SK-N-MC (cell line): ENCODE results near the gene GNAI3.

Experiments
- DNase-seq: peaks from one replicate; pipeline ENCODE4 v3.0.0-alpha.2; 2011; ENCODE audit warnings: low read depth, low spot score
- H3K27ac ChIP-seq: fragments of 200-600 bp; sonication (generic); 2 replicates; pipeline ENCODE4 v1.5.1; 2016; ENCODE audit warnings: mixed run types
- H3K36me3 ChIP-seq: fragments of 200-600 bp; sonication (generic); 2 replicates; pipeline ENCODE4 v1.6.1; 2017; ENCODE audit warnings: antibody characterized with exemption, low read length, mixed read lengths; ENCODE audit not compliant: insufficient read depth
- H3K4me3 ChIP-seq: fragments of 200-600 bp; sonication (generic); 2 replicates; pipeline ENCODE4 v1.5.1; 2016
- H3K9ac ChIP-seq: fragments of 200-600 bp; sonication (generic); 2 replicates; pipeline ENCODE4 v1.8.0; 2017; ENCODE audit warnings: mixed run types, mixed read lengths; ENCODE audit not compliant: insufficient read length
- H3K9me3 ChIP-seq: fragments of 200-600 bp; sonication (generic); 2 replicates; pipeline ENCODE4 v1.6.1; 2017; ENCODE audit warnings: low read depth, mild to moderate bottlenecking, antibody characterized with exemption, low read length, moderate library complexity, mixed read lengths
- EZH2 ChIP-seq: fragments of 200-600 bp; sonication (generic); IDR thresholded peaks from one replicate; pipeline ENCODE4 v1.6.1; 2017; ENCODE audit warnings: antibody characterized with exemption
- FOXP2 ChIP-seq: optimal IDR thresholded peaks from 2 replicates; pipeline ENCODE3; 2011; ENCODE audit warnings: mild to moderate bottlenecking, moderate library complexity; ENCODE audit not compliant: insufficient read depth; ENCODE audit errors: extremely low read length, control extremely low read depth
- POLR2AphosphoS5 ChIP-seq: IDR thresholded peaks from 2 replicates; pipeline ENCODE4 v1.6.1; 2012; ENCODE audit warnings: mild to moderate bottlenecking, low read depth, low read length, borderline replicate concordance

The GNAI3 gene

DNA sequence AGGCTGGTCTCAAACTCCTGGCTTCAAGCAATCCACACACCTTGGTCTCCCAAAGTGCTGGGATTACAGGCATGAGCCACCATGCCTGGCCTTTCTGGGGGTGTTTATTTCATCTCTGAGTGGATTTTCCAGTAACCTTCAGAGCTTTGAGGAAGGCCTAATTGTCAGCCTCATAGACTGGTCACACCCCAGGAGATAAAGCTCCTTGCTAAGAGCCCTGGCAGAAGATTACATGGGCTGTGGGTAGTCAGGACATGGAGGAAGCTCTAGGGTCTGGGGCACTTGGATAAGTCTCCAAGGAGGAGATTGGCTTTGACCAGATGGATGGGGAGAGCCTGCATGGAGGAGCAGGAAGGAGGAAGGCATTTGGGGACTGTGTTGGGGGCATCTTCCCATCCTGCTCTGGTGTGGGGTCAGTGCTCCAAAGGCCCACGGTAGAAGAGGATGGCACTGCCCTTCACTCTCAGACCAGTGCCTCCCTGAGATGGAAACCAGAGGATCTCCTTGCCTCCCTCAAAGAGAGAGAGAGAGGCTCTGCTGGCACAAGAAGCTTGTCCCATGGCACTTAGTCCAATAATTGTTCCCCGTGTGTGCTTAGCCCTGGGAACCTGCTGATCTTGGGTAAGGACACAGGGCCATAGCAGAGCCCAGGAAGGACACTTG is 92.8 kb downstream of the GNAI3 start:
- no peak for TF ChIP-seq FOXP2
- no peak for TF ChIP-seq POLR2AphosphoS5
- TF ChIP-seq EZH2, result no peak
- Histone ChIP-seq H3K9ac (no peak overlapping the region), H3K27ac (no peak overlapping the region), H3K36me3 (no peaks in the 10 kb centered on the region), H3K9me3 (no peaks in the 10 kb centered on the region), H3K4me3 (no peak overlapping the region)
- no peak for DNase-seq

DNA sequence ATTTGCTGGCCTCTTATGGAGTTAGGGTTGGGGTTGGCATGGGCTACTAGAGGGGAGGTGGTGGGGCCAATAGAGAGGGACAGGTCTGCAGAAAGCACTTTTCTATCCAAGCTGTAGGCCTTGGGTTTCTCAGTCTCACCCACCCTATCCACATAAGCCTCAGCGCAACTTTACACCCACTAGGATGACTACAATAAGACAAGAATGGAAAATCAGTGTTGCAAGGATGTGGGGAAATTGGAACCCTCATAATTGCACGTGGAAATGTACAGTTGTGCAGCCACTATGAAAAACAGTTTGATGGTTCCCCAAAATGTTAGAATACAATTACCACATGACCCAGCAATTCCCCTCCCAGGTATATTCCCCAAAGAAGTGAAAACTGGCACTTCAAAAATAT is 93.4 kb downstream of the GNAI3 start:
- TF ChIP-seq FOXP2 (no peak), POLR2AphosphoS5 (no peak), EZH2 (no peak)
- Histone ChIP-seq H3K4me3 (no peak overlapping the region), H3K9ac (no peak overlapping the region), H3K36me3 (no peaks in the 10 kb centered on the region), H3K27ac (no peak overlapping the region), H3K9me3 (no peaks in the 10 kb centered on the region)
- no peak for DNase-seq

DNA sequence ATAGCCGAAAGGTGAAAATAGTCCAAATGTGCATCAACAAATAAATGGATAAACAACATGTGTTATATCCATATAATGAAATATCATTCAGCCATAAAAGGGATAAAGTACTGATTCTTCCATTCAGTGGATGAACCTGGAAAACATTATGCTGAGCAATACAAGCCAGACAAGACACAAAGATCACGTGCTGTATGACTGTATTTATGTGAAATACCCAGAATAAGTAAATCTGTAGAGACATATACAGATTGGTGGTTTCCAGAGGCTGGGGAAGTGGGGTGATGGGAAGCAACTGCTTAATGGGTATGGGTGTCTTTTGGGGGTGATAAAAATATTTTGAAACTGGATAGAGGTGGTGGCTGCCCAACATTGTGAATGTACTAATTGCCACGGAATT is 94.2 kb downstream of the GNAI3 start:
- H3K4me3 ChIP-seq, result no peak overlapping the region
- no peak overlapping the region for H3K9ac ChIP-seq
- H3K9me3 ChIP-seq, result no peaks in the 10 kb centered on the region
- no peak for DNase-seq
- no peak overlapping the region for H3K27ac ChIP-seq
- TF ChIP-seq POLR2AphosphoS5 (no peak), FOXP2 (no peak), EZH2 (no peak)
- H3K36me3 ChIP-seq, result no peaks in the 10 kb centered on the region

DNA sequence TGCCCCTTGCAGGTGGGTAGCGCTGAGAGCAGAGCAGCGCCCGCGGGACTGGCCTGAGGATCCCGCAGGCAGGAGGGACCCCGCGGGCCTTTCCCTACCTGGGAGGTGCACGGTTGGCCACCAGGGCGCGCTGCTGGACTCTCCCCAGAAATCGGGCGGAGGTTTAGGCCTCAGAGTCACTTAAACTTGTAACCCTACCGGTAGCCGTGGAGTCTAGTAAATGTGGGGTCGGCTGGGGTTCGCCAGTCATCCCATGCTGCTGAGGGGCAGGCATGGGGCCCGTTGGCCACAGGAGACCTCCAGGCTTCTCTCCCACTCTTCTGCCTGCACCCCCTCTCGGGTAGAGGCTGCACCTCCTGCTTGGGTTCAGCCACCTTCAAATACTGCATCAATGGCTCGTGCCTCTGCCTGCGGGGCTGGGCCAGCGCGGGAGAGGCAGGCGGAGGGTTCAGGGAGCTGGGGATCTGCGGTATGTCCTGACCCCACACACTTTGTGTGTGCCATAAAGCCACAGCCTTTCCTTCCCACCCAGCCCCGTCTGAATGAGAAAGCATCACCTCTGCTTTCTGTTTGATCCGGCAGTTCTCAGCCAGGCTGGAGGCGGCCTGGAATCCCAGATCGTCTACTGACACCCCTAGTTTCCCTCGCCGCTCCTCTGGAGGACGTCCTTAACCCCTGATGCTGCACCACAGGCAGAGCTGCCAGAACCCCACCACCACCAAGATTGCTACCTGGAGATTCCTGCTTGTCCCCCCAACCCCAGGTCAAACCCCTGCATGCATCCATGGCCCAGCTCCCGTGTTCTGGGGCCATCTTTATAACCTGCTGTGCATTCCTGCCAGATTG is 95.2 kb downstream of the GNAI3 start:
- Histone ChIP-seq H3K4me3 (no peak overlapping the region), H3K36me3 (no peaks in the 10 kb centered on the region), H3K9me3 (no peaks in the 10 kb centered on the region), H3K27ac (no peak overlapping the region), H3K9ac (no peak overlapping the region)
- no peak for TF ChIP-seq EZH2
- no peak for TF ChIP-seq POLR2AphosphoS5
- no peak for TF ChIP-seq FOXP2
- DNase-seq, result no peak

DNA sequence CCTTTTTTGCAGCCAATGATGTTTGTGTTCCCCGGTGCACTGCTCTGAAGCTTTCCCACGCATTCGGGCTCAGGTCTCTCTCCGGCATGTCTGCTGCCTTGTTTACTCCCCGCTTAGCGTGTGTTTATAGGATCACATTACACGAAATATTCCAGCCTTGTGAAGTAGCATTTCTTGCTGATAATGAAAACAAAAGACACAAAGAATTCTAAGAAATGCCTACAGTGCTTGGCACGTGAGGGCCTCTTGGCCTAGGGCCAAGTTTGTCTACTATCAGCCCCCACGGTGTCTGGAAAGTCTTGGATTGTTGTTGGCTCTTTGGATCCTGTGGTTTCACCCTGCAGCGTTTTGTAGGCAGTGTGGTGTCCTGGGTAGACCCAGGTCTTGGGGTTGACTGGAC is 96.3 kb downstream of the GNAI3 start:
- H3K36me3 ChIP-seq, result no peaks in the 10 kb centered on the region
- H3K9ac ChIP-seq, result no peak overlapping the region
- no peak overlapping the region for H3K27ac ChIP-seq
- H3K9me3 ChIP-seq, result no peaks in the 10 kb centered on the region
- no peak for DNase-seq
- no peak overlapping the region for H3K4me3 ChIP-seq
- TF ChIP-seq FOXP2 (no peak), EZH2 (no peak), POLR2AphosphoS5 (no peak)

DNA sequence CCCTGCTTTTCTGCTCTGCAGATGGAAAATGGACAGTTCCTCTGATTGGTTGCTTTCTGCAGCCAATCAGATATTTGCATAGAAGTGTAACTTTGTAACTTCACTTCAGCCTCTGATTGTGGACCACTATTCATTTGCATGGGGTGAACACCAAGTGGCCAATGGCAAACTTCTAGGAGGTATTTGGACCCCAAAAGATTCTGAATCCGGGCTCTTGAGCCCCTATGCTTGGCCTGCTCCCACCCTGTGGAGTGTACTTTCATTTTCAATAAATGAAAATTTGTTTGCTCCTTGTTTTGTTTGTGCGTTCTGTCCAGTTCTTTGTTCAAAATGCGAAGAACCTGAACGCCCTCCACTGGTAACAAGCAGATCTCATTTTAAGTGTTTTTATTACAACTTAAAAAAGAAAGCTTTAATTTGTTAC is 101.1 kb downstream of the GNAI3 start:
- H3K36me3 ChIP-seq, result no peaks in the 10 kb centered on the region
- no peak overlapping the region for H3K4me3 ChIP-seq
- H3K27ac ChIP-seq, result no peak overlapping the region
- TF ChIP-seq FOXP2 (no peak), POLR2AphosphoS5 (no peak), EZH2 (no peak)
- no peak for DNase-seq
- no peak overlapping the region for H3K9ac ChIP-seq
- no peaks in the 10 kb centered on the region for H3K9me3 ChIP-seq

DNA sequence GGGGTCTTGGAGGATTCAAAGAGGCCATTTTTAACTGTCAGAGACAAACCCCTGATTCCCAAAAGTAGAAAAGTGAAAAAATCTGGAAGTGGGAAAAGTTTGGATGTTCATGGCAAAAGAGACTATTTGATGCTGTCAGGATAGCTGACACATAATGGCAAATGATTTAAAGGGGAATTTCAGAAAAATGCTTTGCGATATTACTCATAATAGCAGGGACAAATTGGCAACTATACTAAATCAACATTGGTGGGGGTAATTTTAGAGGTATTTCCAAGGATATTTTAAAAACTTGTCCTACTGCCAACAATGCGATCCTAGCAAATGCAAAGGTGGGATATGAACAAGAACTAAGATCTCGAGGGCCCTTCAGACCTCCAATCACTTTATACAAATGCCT is 102.2 kb downstream of the GNAI3 start:
- Histone ChIP-seq H3K27ac (no peak overlapping the region), H3K4me3 (no peak overlapping the region), H3K9ac (no peak overlapping the region), H3K36me3 (no peaks in the 10 kb centered on the region), H3K9me3 (no peaks in the 10 kb centered on the region)
- TF ChIP-seq POLR2AphosphoS5, result no peak
- no peak for TF ChIP-seq EZH2
- no peak for TF ChIP-seq FOXP2
- DNase-seq, result no peak

DNA sequence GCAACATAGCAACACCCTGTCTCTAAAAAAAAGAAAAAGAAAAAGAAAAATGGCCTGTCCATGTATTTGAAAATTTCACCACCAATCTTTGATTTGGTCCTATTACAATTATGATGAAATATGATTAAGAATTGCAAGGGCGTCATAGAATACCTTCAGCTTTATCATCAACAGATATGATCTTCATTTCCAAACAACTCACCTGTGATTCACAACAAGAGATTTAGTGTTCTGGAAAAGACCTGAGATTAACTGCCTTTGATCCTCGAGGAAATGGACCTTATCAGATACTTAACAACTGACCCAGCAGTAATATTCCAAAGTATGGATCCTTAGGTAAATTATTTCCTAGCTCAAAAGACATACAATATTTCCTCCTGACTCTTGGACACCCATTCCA is 104.0 kb downstream of the GNAI3 start:
- no peak for DNase-seq
- H3K4me3 ChIP-seq, result no peak overlapping the region
- TF ChIP-seq POLR2AphosphoS5, result no peak
- TF ChIP-seq EZH2, result no peak
- TF ChIP-seq FOXP2, result no peak
- H3K9me3 ChIP-seq, result no peaks in the 10 kb centered on the region
- H3K27ac ChIP-seq, result no peak overlapping the region
- H3K36me3 ChIP-seq, result no peaks in the 10 kb centered on the region
- H3K9ac ChIP-seq, result no peak overlapping the region

DNA sequence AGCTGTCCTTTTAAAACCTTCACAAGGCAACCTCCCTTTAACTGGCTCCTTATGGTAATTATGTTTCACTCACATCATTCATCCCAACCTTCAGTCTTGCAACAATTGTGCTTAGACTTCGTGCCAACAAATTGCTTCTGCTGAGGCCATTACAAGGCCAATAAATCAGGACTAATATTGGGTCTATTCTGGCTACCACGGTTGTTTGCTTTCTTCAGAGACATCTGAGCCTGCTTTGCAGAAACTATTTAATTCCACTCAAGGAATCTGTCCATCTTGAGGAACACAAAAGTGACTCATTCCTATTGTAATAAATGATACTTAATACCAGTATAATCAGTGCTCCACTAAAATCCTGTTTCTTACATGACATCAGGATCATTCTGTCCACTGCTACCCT is 104.9 kb downstream of the GNAI3 start:
- H3K4me3 ChIP-seq, result no peak overlapping the region
- TF ChIP-seq EZH2, result no peak
- no peak overlapping the region for H3K27ac ChIP-seq
- no peak for DNase-seq
- no peaks in the 10 kb centered on the region for H3K9me3 ChIP-seq
- H3K9ac ChIP-seq, result no peak overlapping the region
- H3K36me3 ChIP-seq, result no peaks in the 10 kb centered on the region
